WTC11 (cell line): ENCODE data around the gene DNM3.

ENCODE experiments used
- ETV6 ChIP-seq: sonication (generic); formaldehyde crosslinking; IDR thresholded peaks from 2 replicates; pipeline ENCODE4 v1.8.1; 2022; ENCODE audit warnings: mild to moderate bottlenecking, missing genetic modification reagents
- NFYB ChIP-seq: sonication (generic); formaldehyde crosslinking; conservative IDR thresholded peaks from 2 replicates; pipeline ENCODE4 v1.8.0; 2022; ENCODE audit warnings: low read depth, missing genetic modification reagents
- ZNF138 ChIP-seq: sonication (generic); formaldehyde crosslinking; conservative IDR thresholded peaks from 2 replicates; pipeline ENCODE4 v1.8.1; 2022; ENCODE audit warnings: mild to moderate bottlenecking, moderate library complexity, missing genetic modification reagents
- TF ChIP-seq, protein P1 (sequence below): fragments of 200-600 bp; IDR thresholded peaks from 2 replicates; pipeline ENCODE4 v1.8.0; 2022; ENCODE audit warnings: antibody characterized with exemption
- TF ChIP-seq, protein P2 (sequence below): sonication (generic); formaldehyde crosslinking; IDR thresholded peaks from 2 replicates; pipeline ENCODE4 v1.8.0; 2023; ENCODE audit warnings: missing genetic modification reagents, mild to moderate bottlenecking, borderline replicate concordance

DNA sequence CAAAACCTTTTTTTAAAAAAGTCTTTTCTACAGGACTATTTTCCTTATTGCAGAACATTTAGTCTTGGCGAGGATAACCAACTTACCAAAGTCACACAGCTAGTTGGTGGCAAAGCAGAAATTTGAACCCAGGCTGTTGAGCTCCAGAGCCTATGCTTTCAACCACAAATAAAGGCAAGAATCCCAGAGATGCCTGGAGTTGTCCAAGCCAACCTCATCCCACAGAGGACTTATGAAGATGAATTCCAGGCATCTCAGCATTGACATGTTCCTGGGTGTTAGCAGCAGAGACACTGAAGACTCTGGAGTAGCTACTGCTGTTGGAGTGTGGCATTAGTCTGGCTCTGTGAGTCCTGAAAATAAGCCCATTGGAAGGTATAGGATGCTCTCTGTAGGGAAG is 291.5 kb downstream of the DNM3 start:
- no peak for TF ChIP-seq ZNF138 (CRISPR knock-in tag)
- TF ChIP-seq, protein P1, sequence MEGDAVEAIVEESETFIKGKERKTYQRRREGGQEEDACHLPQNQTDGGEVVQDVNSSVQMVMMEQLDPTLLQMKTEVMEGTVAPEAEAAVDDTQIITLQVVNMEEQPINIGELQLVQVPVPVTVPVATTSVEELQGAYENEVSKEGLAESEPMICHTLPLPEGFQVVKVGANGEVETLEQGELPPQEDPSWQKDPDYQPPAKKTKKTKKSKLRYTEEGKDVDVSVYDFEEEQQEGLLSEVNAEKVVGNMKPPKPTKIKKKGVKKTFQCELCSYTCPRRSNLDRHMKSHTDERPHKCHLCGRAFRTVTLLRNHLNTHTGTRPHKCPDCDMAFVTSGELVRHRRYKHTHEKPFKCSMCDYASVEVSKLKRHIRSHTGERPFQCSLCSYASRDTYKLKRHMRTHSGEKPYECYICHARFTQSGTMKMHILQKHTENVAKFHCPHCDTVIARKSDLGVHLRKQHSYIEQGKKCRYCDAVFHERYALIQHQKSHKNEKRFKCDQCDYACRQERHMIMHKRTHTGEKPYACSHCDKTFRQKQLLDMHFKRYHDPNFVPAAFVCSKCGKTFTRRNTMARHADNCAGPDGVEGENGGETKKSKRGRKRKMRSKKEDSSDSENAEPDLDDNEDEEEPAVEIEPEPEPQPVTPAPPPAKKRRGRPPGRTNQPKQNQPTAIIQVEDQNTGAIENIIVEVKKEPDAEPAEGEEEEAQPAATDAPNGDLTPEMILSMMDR: no peak
- TF ChIP-seq NFYB: no peak
- no peak for TF ChIP-seq ETV6 (CRISPR knock-in tag)
- TF ChIP-seq, protein P2, sequence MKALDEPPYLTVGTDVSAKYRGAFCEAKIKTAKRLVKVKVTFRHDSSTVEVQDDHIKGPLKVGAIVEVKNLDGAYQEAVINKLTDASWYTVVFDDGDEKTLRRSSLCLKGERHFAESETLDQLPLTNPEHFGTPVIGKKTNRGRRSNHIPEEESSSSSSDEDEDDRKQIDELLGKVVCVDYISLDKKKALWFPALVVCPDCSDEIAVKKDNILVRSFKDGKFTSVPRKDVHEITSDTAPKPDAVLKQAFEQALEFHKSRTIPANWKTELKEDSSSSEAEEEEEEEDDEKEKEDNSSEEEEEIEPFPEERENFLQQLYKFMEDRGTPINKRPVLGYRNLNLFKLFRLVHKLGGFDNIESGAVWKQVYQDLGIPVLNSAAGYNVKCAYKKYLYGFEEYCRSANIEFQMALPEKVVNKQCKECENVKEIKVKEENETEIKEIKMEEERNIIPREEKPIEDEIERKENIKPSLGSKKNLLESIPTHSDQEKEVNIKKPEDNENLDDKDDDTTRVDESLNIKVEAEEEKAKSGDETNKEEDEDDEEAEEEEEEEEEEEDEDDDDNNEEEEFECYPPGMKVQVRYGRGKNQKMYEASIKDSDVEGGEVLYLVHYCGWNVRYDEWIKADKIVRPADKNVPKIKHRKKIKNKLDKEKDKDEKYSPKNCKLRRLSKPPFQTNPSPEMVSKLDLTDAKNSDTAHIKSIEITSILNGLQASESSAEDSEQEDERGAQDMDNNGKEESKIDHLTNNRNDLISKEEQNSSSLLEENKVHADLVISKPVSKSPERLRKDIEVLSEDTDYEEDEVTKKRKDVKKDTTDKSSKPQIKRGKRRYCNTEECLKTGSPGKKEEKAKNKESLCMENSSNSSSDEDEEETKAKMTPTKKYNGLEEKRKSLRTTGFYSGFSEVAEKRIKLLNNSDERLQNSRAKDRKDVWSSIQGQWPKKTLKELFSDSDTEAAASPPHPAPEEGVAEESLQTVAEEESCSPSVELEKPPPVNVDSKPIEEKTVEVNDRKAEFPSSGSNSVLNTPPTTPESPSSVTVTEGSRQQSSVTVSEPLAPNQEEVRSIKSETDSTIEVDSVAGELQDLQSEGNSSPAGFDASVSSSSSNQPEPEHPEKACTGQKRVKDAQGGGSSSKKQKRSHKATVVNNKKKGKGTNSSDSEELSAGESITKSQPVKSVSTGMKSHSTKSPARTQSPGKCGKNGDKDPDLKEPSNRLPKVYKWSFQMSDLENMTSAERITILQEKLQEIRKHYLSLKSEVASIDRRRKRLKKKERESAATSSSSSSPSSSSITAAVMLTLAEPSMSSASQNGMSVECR: no peak
